HCT116 (cell line): ENCODE measurements around the gene MLEC. TPM values are rescaled to one million over a fixed set of nuclear protein-coding genes. Genes with fewer than 3 reads are reported as not detected.

ENCODE experiments used
- ATAC-seq: fragments of 200-7000 bp; cut with Tn5 transposase; 2 replicates; pipeline ENCODE4 v1.9.1; 2020; ENCODE audit warnings: mild to moderate bottlenecking, moderate library complexity
- BruUV-seq: library from RNA; stranded (reverse); fragments of 400-500 nt; replicated peaks from 2 replicates; lab custom pipeline; 2021; lab: Mats Ljungman, UMichigan
- CTCF ChIA-PET: fragments of 300-600 bp; sonication (Branson Sonifier 250); formaldehyde crosslinking; loops from one replicate; lab custom pipeline; 2021; ENCODE audit warnings: antibody characterized with exemption; lab: Charles Lee
- POLR2A ChIA-PET: fragments of 300-600, 350-600 bp; sonication (Branson Sonifier 250); formaldehyde crosslinking; loops from one replicate; lab custom pipeline; 2021; ENCODE audit warnings: antibody characterized with exemption; lab: Charles Lee
- RAD21 ChIA-PET, 2 experiments: fragments of 300-600 bp; sonication (Branson Sonifier 250); formaldehyde crosslinking; loops; one replicate each; lab custom pipeline; 2023; ENCODE audit warnings: low total read pairs in 2 of 2; ENCODE audit not compliant: uncharacterized antibody in 2 of 2, unreplicated experiment in 2 of 2, low non-redundant PET in 1 of 2; lab: Charles Lee
- DNase-seq: peaks from one replicate; pipeline ENCODE4 v3.0.0-alpha.2; 2010; ENCODE audit warnings: low read depth, low spot score
- H2AFZ ChIP-seq: fragments of 200-600 bp; shearing (Covaris generic), sonication (generic); 2 replicates; pipeline ENCODE4 v1.6.1; 2017; ENCODE audit warnings: low read depth, mixed run types, mixed read lengths, antibody characterized with exemption, low read length; ENCODE audit not compliant: poor library complexity, severe bottlenecking
- H3K27ac ChIP-seq: 2 replicates; pipeline ENCODE4 v1.5.1; 2012; ENCODE audit warnings: low read depth, low read length
- H3K27me3 ChIP-seq: fragments of 200-600 bp; sonication (generic); 2 replicates; pipeline ENCODE4 v1.6.1; 2016; ENCODE audit warnings: mixed run types, low read length, mixed read lengths; ENCODE audit not compliant: insufficient read depth
- H3K36me3 ChIP-seq, 2 experiments: fragments of 200-500 bp in 1 of 2; fragments of 200-600 bp in 1 of 2; sonication (Bioruptor generic) in 1 of 2; sonication (generic) in 1 of 2; 2 replicates each; pipeline versions ENCODE4 v1.5.1 to v1.6.1; 2014 to 2016; ENCODE audit warnings: low read length in 2 of 2, inconsistent platforms in 1 of 2, mixed read lengths in 1 of 2, mixed run types in 1 of 2; ENCODE audit not compliant: insufficient read depth in 2 of 2, control insufficient read depth in 1 of 2
- H3K4me1 ChIP-seq, 2 experiments: fragments of 200-600 bp in 1 of 2; sonication (generic) in 1 of 2; 2 replicates each; pipeline versions ENCODE4 v1.5.1 to v1.6.1; 2012 to 2017; ENCODE audit warnings: low read length in 2 of 2, inconsistent platforms in 1 of 2, mild to moderate bottlenecking in 1 of 2, mixed read lengths in 1 of 2, mixed run types in 1 of 2, moderate library complexity in 1 of 2; ENCODE audit not compliant: insufficient read depth in 2 of 2, control insufficient read depth in 1 of 2
- H3K4me2 ChIP-seq: fragments of 200-600 bp; sonication (generic); 2 replicates; pipeline ENCODE4 v1.6.1; 2017; ENCODE audit warnings: mixed run types, low read length, mixed read lengths
- H3K4me3 ChIP-seq, 2 experiments: fragments of 200-600 bp in 1 of 2; sonication (generic) in 1 of 2; replicated peaks in 1 of 2; 2 replicates each; pipeline ENCODE4 v1.5.1; 2011 to 2016; ENCODE audit warnings: low read length in 2 of 2, control low read depth in 1 of 2, low read depth in 1 of 2, mild to moderate bottlenecking in 1 of 2, mixed read lengths in 1 of 2, mixed run types in 1 of 2
- H3K79me2 ChIP-seq: fragments of 200-600 bp; sonication (generic); 2 replicates; pipeline ENCODE4 v1.6.1; 2017; ENCODE audit warnings: mild to moderate bottlenecking, mixed run types, low read length, moderate library complexity, mixed read lengths; ENCODE audit not compliant: insufficient read depth
- H3K9ac ChIP-seq: fragments of 200-600 bp; sonication (generic); 2 replicates; pipeline ENCODE4 v1.6.1; 2016; ENCODE audit warnings: low read length, mixed read lengths
- H3K9me2 ChIP-seq: fragments of 200-600 bp; sonication (generic), shearing (Covaris generic); 2 replicates; pipeline ENCODE4 v1.6.1; 2017; ENCODE audit warnings: mixed run types, mild to moderate bottlenecking, moderate library complexity; ENCODE audit not compliant: insufficient read depth
- H3K9me3 ChIP-seq, 2 experiments: fragments of 200-500 bp in 1 of 2; fragments of 200-600 bp in 1 of 2; sonication (Bioruptor generic) in 1 of 2; sonication (generic) in 1 of 2; 2 replicates each; pipeline ENCODE4 v1.6.1; 2014 to 2017; ENCODE audit warnings: low read length in 2 of 2, mixed read lengths in 2 of 2, inconsistent platforms in 1 of 2, low read depth in 1 of 2, mild to moderate bottlenecking in 1 of 2, mixed run types in 1 of 2, moderate library complexity in 1 of 2; ENCODE audit not compliant: control insufficient read depth in 1 of 2, insufficient read depth in 1 of 2
- H4K20me1 ChIP-seq: fragments of 200-600 bp; sonication (generic), shearing (Covaris generic); 2 replicates; pipeline ENCODE4 v1.6.1; 2017; ENCODE audit warnings: mixed run types, mild to moderate bottlenecking, moderate library complexity; ENCODE audit not compliant: insufficient read depth
- FOSL1 ChIP-seq: IDR thresholded peaks from 2 replicates; pipeline ENCODE4 v1.6.1; 2012; ENCODE audit warnings: low read depth
- JUND ChIP-seq: IDR thresholded peaks from 2 replicates; pipeline ENCODE4 v1.6.1; 2012
- SRF ChIP-seq: IDR thresholded peaks from 2 replicates; pipeline ENCODE4 v1.6.1; 2012; ENCODE audit warnings: low read depth
- ZNF274 ChIP-seq: fragments of 200-500 bp; sonication (Bioruptor generic); IDR thresholded peaks from 2 replicates; pipeline ENCODE4 v1.6.1; 2014; ENCODE audit warnings: mild to moderate bottlenecking, low read depth, low read length, inconsistent platforms
- intact Hi-C: fragments of 100-400 bp; cut with micrococcal nuclease; formaldehyde crosslinking; loops from 2 replicates; pipeline ENCODE4 v1.10.0; 2022
- total RNA-seq: library from RNA; stranded (reverse); gene quantifications from one replicate; pipeline ENCODE4 v1.2.1, GENCODE V29; 2021; ENCODE audit not compliant: unreplicated experiment
- TF ChIP-seq, protein P1 (sequence below): IDR thresholded peaks from 2 replicates; pipeline ENCODE4 v1.6.1; 2011; ENCODE audit warnings: mild to moderate bottlenecking, low read length, moderate library complexity; ENCODE audit not compliant: insufficient replicate concordance; ENCODE audit errors: extremely low read depth

MLEC gene
- total RNA-seq, 1 experiment from 2014 or later = 152 TPM

DNA sequence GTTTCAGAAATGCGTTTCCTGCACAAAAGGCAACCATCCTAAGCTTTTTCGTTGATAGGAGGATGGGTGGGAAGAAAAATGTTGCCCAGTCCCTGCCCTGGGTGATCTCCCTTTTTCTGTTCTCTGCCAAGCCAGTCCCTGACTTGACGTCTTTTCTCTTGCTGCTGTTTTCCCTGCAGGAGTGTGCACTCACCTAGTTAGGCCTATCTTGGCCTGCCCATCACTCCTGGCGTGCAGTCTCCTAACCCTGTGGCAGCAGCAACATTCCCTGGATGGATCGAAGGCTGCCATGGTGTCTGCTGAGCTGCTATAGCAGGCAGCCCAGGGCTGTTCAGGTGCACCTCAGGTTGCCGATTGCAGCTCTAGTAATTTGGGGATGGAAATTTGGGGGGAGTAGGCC, 24.5 kb downstream of the MLEC start (continued):
- TF ChIP-seq, protein P1, sequence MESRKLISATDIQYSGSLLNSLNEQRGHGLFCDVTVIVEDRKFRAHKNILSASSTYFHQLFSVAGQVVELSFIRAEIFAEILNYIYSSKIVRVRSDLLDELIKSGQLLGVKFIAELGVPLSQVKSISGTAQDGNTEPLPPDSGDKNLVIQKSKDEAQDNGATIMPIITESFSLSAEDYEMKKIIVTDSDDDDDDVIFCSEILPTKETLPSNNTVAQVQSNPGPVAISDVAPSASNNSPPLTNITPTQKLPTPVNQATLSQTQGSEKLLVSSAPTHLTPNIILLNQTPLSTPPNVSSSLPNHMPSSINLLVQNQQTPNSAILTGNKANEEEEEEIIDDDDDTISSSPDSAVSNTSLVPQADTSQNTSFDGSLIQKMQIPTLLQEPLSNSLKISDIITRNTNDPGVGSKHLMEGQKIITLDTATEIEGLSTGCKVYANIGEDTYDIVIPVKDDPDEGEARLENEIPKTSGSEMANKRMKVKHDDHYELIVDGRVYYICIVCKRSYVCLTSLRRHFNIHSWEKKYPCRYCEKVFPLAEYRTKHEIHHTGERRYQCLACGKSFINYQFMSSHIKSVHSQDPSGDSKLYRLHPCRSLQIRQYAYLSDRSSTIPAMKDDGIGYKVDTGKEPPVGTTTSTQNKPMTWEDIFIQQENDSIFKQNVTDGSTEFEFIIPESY = no peak
- no peak for TF ChIP-seq ZNF274
- TF ChIP-seq SRF = no peak
- TF ChIP-seq JUND = no peak

DNA sequence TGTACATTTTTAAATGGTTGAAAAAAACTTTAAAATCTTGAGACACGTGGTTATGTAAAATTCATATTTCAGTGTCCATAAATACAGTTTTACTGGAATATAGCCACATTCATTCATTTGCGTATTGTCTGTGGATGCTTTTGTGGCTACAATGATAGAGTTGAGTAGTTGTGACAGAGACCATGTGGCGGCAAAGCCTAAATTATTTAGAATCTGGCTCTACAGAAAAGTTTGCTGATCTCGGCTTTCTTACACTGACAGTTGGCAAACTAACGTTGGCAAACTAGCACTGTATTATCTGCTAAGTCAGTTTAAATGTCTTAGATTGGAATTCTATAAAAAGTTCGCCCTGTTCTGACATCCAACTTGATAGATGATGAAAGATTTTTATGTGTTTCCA, 25.7 kb downstream of the MLEC start:
- no peak overlapping the region for H3K9ac ChIP-seq
- ChIA-PET POLR2A (no interaction called here), RAD21 (no interaction called here), CTCF (no interaction called here)
- no peak for ATAC-seq
- no peaks in the 10 kb centered on the region for H3K9me3 ChIP-seq
- peaks cover 11 to 15% of the 10 kb centered on the region in 2 experiments for H3K4me1 ChIP-seq
- H2AFZ ChIP-seq = no peak overlapping the region
- no peak overlapping the region for H3K4me3 ChIP-seq
- no peak for TF ChIP-seq FOSL1
- no TSS peak for BruUV-seq
- no peaks in the 10 kb centered on the region for H4K20me1 ChIP-seq
- no peaks in the 10 kb centered on the region for H3K27me3 ChIP-seq
- H3K4me2 ChIP-seq = no peak overlapping the region
- DNase-seq = no peak
- peaks cover 19 to 20% of the 10 kb centered on the region in 2 experiments; a peak in 3 of 4 replicates for H3K36me3 ChIP-seq
- intact Hi-C loops = loop anchor here (5.0 to 10.0 kb wide), 2 partner anchors 260 to 378 kb away; no protein-coding TSS in a partner anchor
- no peaks in the 10 kb centered on the region for H3K9me2 ChIP-seq
- peaks cover 18% of the 10 kb centered on the region for H3K79me2 ChIP-seq
- no peak overlapping the region for H3K27ac ChIP-seq
